NB4 (cell line): ENCODE data around the gene NFYC.

Experiments
- POLR2A ChIP-seq: IDR thresholded peaks from 2 replicates; pipeline ENCODE4 v1.6.1; 2011; ENCODE audit warnings: mild to moderate bottlenecking; ENCODE audit not compliant: insufficient read length; ENCODE audit errors: extremely low read depth
- TF ChIP-seq, protein P1 (sequence below): IDR thresholded peaks from one replicate; pipeline ENCODE4 v1.5.1; 2012; ENCODE audit warnings: low read depth, low read length

DNA sequence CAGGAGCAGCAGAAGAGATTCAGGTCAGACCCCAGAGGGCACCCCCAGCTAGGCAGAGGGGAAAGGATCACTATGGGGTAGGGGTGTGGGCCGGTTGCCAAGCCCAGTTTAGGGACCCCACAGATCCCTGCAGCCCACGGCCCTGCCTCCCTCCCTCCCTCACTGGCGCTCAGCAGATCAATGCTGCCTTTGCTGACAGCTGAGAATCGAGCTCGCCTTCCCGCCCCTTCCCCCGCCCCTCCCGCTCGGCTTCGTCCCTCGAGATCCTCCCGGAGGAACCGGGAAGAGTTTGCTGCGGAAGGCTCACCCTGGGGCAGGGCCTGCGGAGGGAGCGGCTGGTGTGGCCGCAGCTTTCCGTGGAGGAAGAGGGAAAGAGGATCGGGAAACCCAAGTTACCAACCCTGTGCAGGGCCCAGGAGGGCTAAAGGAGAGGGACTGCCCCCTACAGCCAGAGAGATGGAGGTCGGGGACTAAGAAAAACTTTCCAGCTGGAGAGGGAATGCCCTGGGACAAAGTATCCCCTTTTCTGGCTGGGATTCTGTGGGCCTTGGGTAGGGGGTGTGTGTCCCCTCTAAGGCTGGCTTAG, 91.0 kb downstream of the NFYC start:
- TF ChIP-seq POLR2A: no peak
- TF ChIP-seq, protein P1, sequence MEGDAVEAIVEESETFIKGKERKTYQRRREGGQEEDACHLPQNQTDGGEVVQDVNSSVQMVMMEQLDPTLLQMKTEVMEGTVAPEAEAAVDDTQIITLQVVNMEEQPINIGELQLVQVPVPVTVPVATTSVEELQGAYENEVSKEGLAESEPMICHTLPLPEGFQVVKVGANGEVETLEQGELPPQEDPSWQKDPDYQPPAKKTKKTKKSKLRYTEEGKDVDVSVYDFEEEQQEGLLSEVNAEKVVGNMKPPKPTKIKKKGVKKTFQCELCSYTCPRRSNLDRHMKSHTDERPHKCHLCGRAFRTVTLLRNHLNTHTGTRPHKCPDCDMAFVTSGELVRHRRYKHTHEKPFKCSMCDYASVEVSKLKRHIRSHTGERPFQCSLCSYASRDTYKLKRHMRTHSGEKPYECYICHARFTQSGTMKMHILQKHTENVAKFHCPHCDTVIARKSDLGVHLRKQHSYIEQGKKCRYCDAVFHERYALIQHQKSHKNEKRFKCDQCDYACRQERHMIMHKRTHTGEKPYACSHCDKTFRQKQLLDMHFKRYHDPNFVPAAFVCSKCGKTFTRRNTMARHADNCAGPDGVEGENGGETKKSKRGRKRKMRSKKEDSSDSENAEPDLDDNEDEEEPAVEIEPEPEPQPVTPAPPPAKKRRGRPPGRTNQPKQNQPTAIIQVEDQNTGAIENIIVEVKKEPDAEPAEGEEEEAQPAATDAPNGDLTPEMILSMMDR: no peak
